GM23338 (cell line): ENCODE measurements around the gene SLC35F2. TPM values are rescaled to one million over a fixed set of nuclear protein-coding genes. Genes with fewer than 3 reads are reported as not detected.

Source experiments
- ATAC-seq: fragments of 200-7000 bp; cut with Tn5 transposase; 3 replicates; pipeline ENCODE4 v1.9.1; 2020
- DNase-seq: peaks from one replicate; pipeline ENCODE4 v3.0.0-alpha.2; 2015; ENCODE audit warnings: low spot score
- H2AFZ ChIP-seq: fragments of 200-600 bp; sonication (generic); 2 replicates; pipeline ENCODE4 v1.8.0; 2016; ENCODE audit warnings: antibody characterized with exemption, mild to moderate bottlenecking, moderate library complexity
- H3F3A ChIP-seq: fragments of 200-600 bp; sonication (generic); replicated peaks from 2 replicates; pipeline ENCODE4 v1.8.0; 2017; ENCODE audit warnings: antibody characterized with exemption, mixed run types, low read depth
- H3K27ac ChIP-seq: fragments of 200-600 bp; sonication (generic); 2 replicates; pipeline ENCODE4 v1.6.1; 2016; ENCODE audit warnings: low read depth
- H3K27me3 ChIP-seq: fragments of 200-600 bp; sonication (generic); 2 replicates; pipeline ENCODE4 v1.8.0; 2016; ENCODE audit warnings: mild to moderate bottlenecking, mixed run types, moderate library complexity; ENCODE audit not compliant: insufficient read depth
- H3K36me3 ChIP-seq: fragments of 200-600 bp; sonication (generic); 2 replicates; pipeline ENCODE4 v1.8.0; 2016; ENCODE audit warnings: mild to moderate bottlenecking; ENCODE audit not compliant: insufficient read depth
- H3K4me1 ChIP-seq: fragments of 200-600 bp; sonication (generic); 2 replicates; pipeline ENCODE4 v1.8.0; 2016; ENCODE audit warnings: mild to moderate bottlenecking, moderate library complexity; ENCODE audit not compliant: insufficient read depth
- H3K4me2 ChIP-seq: fragments of 200-600 bp; sonication (generic); 2 replicates; pipeline ENCODE4 v1.7.1; 2017; ENCODE audit warnings: mixed run types
- H3K4me3 ChIP-seq: fragments of 200-600 bp; sonication (generic); 2 replicates; pipeline ENCODE4 v1.6.1; 2016; ENCODE audit warnings: mixed run types
- H3K79me2 ChIP-seq: fragments of 200-600 bp; sonication (generic); replicated peaks from 2 replicates; pipeline ENCODE4 v1.8.0; 2017; ENCODE audit warnings: mild to moderate bottlenecking; ENCODE audit not compliant: insufficient read depth
- H3K9me2 ChIP-seq: fragments of 200-600 bp; sonication (generic); 2 replicates; pipeline ENCODE4 v1.8.0; 2017; ENCODE audit not compliant: insufficient read depth
- H4K20me1 ChIP-seq: fragments of 200-600 bp; sonication (generic); replicated peaks from 2 replicates; pipeline ENCODE4 v1.8.0; 2017; ENCODE audit warnings: mild to moderate bottlenecking; ENCODE audit not compliant: insufficient read depth
- H3K27ac Mint-ChIP-seq: 2 replicates; pipeline ENCODE4 v1.8.0; 2020; ENCODE audit warnings: inconsistent platforms, mild to moderate bottlenecking, moderate library complexity, mixed read lengths
- H3K27me3 Mint-ChIP-seq: 3 replicates; pipeline ENCODE4 v1.8.0; 2022; ENCODE audit warnings: low read depth, mild to moderate bottlenecking, moderate library complexity, mixed read lengths, inconsistent platforms; ENCODE audit not compliant: insufficient read depth, poor library complexity
- H3K36me3 Mint-ChIP-seq: 3 replicates; pipeline ENCODE4 v1.8.0; 2021; ENCODE audit warnings: low read depth, mild to moderate bottlenecking, inconsistent platforms, moderate library complexity, mixed read lengths
- H3K4me1 Mint-ChIP-seq: 3 replicates; pipeline ENCODE4 v1.8.0; 2020; ENCODE audit warnings: mild to moderate bottlenecking, inconsistent platforms, mixed read lengths
- H3K4me3 Mint-ChIP-seq: 3 replicates; pipeline ENCODE4 v1.8.0; 2021; ENCODE audit warnings: moderate library complexity, mild to moderate bottlenecking, inconsistent platforms, mixed read lengths
- H3K9me3 Mint-ChIP-seq: 3 replicates; pipeline ENCODE4 v1.8.0; 2020; ENCODE audit warnings: moderate library complexity, mild to moderate bottlenecking, inconsistent platforms, mixed read lengths
- CREB1 ChIP-seq: fragments of 250-450 bp; sonication (Bioruptor Pico); IDR thresholded peaks from 2 replicates; pipeline ENCODE4 v1.5.0; 2020; ENCODE audit warnings: low read depth, mild to moderate bottlenecking, moderate library complexity
- EZH2 ChIP-seq: fragments of 200-600 bp; sonication (generic); IDR thresholded peaks from one replicate; pipeline ENCODE4 v1.8.0; 2017; ENCODE audit warnings: antibody characterized with exemption, mild to moderate bottlenecking, low read depth; ENCODE audit not compliant: unreplicated experiment
- EZH2phosphoT487 ChIP-seq: fragments of 200-600 bp; sonication (generic); IDR thresholded peaks from one replicate; pipeline ENCODE4 v1.8.1; 2018; ENCODE audit warnings: antibody characterized with exemption; ENCODE audit not compliant: unreplicated experiment
- JUNB ChIP-seq: IDR thresholded peaks from one replicate; pipeline ENCODE4 v1.6.1; 2016; ENCODE audit warnings: antibody characterized with exemption; ENCODE audit not compliant: unreplicated experiment
- NANOG ChIP-seq: IDR thresholded peaks from 2 replicates; pipeline ENCODE4 v1.6.1; 2016; ENCODE audit warnings: antibody characterized with exemption, borderline replicate concordance
- POLR2AphosphoS5 ChIP-seq: IDR thresholded peaks from 2 replicates; pipeline ENCODE4 v1.6.1; 2016; ENCODE audit warnings: antibody characterized with exemption, low read depth
- STAT1 ChIP-seq: IDR thresholded peaks from one replicate; pipeline ENCODE4 v1.6.1; 2016; ENCODE audit warnings: antibody characterized with exemption; ENCODE audit not compliant: unreplicated experiment
- ZNF114 ChIP-seq: fragments of 250-450 bp; sonication (Bioruptor Pico); IDR thresholded peaks from 2 replicates; pipeline ENCODE4 v1.5.0; 2020; ENCODE audit warnings: mild to moderate bottlenecking, moderate library complexity
- ZNF331 ChIP-seq: fragments of 250-450 bp; sonication (Bioruptor Pico); IDR thresholded peaks from 2 replicates; pipeline ENCODE4 v1.5.0; 2020; ENCODE audit warnings: low read depth, mild to moderate bottlenecking, moderate library complexity
- polyA plus RNA-seq: library from polyadenylated mRNA; unstranded; fragments of >200 nt; fragmentation: Nextera tagmentation; extraction: Ambion mirVana; gene quantifications from 2 replicates; pipeline ENCODE4 v1.2.1, GENCODE V29; 2016
- total RNA-seq: library from RNA; depleted of rRNA; stranded (reverse); fragments of >200 nt; shearing (Covaris generic); gene quantifications from 2 replicates; pipeline ENCODE4 v1.2.3, GENCODE V29; 2014
- TF ChIP-seq, protein P1 (sequence below): IDR thresholded peaks from 2 replicates; pipeline ENCODE4 v1.6.1; 2016; ENCODE audit warnings: antibody characterized with exemption
- TF ChIP-seq, protein P2 (sequence below): fragments of 250-450 bp; sonication (Bioruptor Pico); IDR thresholded peaks from 2 replicates; pipeline ENCODE4 v1.5.0; 2020; ENCODE audit warnings: mild to moderate bottlenecking, moderate library complexity
- TF ChIP-seq, protein P3 (sequence below): IDR thresholded peaks from one replicate; pipeline ENCODE4 v1.6.1; 2018; ENCODE audit warnings: antibody characterized with exemption; ENCODE audit not compliant: unreplicated experiment

Gene SLC35F2
- total and polyA plus RNA-seq, 2 experiments from 2014 or later = 25.2 to 32.5 TPM

DNA sequence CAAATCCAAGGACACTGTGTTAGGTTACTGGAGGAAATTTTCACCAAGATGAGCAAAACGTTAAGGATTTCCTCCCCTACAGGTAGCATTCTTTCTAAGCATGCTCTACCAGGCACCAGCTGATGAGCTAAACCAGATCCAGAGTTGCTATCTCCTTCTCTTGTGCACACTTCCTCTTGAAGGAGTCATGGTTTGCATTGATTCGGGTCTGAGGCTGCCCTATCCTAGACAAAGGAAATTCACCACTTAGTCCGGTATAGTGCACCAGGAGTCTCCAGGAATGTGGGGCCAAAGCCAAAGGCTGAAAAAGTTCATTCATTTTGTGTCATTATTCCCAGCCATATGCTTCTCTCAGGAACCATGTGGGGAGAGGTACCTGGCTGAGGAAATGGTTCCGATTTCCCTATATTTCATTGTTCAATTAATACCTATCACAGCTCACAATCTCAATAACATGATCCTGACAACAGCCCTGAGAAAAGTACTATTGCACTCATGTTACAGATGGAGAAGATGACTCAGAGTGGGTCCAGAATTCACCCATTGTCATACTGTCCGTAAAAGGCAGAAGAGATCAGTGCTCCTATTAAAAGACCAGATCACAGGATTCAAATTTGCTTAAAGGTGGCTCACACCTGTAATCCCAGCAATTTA is 39.1 kb downstream of the SLC35F2 start:
- no peak overlapping the region for H3K4me2 ChIP-seq
- no peaks in the 10 kb centered on the region for H3K36me3 ChIP-seq
- Mint-ChIP-seq H3K27ac (no peak overlapping the region), H3K4me3 (no peak overlapping the region), H3K36me3 (no peaks in the 10 kb centered on the region; the same call in 2 of the 3 replicates), H3K9me3 (no peaks in the 10 kb centered on the region), H3K27me3 (no peaks in the 10 kb centered on the region), H3K4me1 (no peaks in the 10 kb centered on the region)
- no peak overlapping the region for H3K27ac ChIP-seq
- peaks cover 16% of the 10 kb centered on the region for H4K20me1 ChIP-seq
- DNase-seq (no peak), ATAC-seq (no peak)
- H3K9me2 ChIP-seq = no peaks in the 10 kb centered on the region
- no peaks in the 10 kb centered on the region for H3K4me1 ChIP-seq
- no peak overlapping the region for H3K4me3 ChIP-seq
- no peaks in the 10 kb centered on the region for H3F3A ChIP-seq
- peaks cover 26% of the 10 kb centered on the region for H3K79me2 ChIP-seq
- TF ChIP-seq JUNB (no peak), POLR2AphosphoS5 (no peak), STAT1 (no peak), ZNF114 (CRISPR knock-in tag) (no peak), EZH2 (no peak), ZNF331 (CRISPR knock-in tag) (no peak), CREB1 (CRISPR knock-in tag) (no peak), EZH2phosphoT487 (no peak), NANOG (no peak)
- TF ChIP-seq, protein P1, sequence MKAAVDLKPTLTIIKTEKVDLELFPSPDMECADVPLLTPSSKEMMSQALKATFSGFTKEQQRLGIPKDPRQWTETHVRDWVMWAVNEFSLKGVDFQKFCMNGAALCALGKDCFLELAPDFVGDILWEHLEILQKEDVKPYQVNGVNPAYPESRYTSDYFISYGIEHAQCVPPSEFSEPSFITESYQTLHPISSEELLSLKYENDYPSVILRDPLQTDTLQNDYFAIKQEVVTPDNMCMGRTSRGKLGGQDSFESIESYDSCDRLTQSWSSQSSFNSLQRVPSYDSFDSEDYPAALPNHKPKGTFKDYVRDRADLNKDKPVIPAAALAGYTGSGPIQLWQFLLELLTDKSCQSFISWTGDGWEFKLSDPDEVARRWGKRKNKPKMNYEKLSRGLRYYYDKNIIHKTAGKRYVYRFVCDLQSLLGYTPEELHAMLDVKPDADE = no peak
- TF ChIP-seq, protein P2, sequence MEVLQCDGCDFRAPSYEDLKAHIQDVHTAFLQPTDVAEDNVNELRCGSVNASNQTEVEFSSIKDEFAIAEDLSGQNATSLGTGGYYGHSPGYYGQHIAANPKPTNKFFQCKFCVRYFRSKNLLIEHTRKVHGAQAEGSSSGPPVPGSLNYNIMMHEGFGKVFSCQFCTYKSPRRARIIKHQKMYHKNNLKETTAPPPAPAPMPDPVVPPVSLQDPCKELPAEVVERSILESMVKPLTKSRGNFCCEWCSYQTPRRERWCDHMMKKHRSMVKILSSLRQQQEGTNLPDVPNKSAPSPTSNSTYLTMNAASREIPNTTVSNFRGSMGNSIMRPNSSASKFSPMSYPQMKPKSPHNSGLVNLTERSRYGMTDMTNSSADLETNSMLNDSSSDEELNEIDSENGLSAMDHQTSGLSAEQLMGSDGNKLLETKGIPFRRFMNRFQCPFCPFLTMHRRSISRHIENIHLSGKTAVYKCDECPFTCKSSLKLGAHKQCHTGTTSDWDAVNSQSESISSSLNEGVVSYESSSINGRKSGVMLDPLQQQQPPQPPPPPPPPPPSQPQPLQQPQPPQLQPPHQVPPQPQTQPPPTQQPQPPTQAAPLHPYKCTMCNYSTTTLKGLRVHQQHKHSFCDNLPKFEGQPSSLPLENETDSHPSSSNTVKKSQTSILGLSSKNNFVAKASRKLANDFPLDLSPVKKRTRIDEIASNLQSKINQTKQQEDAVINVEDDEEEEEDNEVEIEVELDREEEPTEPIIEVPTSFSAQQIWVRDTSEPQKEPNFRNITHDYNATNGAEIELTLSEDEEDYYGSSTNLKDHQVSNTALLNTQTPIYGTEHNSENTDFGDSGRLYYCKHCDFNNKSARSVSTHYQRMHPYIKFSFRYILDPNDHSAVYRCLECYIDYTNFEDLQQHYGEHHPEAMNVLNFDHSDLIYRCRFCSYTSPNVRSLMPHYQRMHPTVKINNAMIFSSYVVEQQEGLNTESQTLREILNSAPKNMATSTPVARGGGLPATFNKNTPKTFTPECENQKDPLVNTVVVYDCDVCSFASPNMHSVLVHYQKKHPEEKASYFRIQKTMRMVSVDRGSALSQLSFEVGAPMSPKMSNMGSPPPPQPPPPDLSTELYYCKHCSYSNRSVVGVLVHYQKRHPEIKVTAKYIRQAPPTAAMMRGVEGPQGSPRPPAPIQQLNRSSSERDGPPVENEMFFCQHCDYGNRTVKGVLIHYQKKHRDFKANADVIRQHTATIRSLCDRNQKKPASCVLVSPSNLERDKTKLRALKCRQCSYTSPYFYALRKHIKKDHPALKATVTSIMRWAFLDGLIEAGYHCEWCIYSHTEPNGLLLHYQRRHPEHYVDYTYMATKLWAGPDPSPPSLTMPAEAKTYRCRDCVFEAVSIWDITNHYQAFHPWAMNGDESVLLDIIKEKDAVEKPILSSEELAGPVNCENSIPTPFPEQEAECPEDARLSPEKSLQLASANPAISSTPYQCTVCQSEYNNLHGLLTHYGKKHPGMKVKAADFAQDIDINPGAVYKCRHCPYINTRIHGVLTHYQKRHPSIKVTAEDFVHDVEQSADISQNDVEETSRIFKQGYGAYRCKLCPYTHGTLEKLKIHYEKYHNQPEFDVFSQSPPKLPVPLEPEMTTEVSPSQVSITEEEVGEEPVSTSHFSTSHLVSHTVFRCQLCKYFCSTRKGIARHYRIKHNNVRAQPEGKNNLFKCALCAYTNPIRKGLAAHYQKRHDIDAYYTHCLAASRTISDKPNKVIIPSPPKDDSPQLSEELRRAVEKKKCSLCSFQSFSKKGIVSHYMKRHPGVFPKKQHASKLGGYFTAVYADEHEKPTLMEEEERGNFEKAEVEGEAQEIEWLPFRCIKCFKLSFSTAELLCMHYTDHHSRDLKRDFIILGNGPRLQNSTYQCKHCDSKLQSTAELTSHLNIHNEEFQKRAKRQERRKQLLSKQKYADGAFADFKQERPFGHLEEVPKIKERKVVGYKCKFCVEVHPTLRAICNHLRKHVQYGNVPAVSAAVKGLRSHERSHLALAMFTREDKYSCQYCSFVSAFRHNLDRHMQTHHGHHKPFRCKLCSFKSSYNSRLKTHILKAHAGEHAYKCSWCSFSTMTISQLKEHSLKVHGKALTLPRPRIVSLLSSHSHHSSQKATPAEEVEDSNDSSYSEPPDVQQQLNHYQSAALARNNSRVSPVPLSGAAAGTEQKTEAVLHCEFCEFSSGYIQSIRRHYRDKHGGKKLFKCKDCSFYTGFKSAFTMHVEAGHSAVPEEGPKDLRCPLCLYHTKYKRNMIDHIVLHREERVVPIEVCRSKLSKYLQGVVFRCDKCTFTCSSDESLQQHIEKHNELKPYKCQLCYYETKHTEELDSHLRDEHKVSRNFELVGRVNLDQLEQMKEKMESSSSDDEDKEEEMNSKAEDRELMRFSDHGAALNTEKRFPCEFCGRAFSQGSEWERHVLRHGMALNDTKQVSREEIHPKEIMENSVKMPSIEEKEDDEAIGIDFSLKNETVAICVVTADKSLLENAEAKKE (CRISPR knock-in tag) = no peak
- TF ChIP-seq, protein P3, sequence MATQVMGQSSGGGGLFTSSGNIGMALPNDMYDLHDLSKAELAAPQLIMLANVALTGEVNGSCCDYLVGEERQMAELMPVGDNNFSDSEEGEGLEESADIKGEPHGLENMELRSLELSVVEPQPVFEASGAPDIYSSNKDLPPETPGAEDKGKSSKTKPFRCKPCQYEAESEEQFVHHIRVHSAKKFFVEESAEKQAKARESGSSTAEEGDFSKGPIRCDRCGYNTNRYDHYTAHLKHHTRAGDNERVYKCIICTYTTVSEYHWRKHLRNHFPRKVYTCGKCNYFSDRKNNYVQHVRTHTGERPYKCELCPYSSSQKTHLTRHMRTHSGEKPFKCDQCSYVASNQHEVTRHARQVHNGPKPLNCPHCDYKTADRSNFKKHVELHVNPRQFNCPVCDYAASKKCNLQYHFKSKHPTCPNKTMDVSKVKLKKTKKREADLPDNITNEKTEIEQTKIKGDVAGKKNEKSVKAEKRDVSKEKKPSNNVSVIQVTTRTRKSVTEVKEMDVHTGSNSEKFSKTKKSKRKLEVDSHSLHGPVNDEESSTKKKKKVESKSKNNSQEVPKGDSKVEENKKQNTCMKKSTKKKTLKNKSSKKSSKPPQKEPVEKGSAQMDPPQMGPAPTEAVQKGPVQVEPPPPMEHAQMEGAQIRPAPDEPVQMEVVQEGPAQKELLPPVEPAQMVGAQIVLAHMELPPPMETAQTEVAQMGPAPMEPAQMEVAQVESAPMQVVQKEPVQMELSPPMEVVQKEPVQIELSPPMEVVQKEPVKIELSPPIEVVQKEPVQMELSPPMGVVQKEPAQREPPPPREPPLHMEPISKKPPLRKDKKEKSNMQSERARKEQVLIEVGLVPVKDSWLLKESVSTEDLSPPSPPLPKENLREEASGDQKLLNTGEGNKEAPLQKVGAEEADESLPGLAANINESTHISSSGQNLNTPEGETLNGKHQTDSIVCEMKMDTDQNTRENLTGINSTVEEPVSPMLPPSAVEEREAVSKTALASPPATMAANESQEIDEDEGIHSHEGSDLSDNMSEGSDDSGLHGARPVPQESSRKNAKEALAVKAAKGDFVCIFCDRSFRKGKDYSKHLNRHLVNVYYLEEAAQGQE = no peak
- H3K27me3 ChIP-seq = no peaks in the 10 kb centered on the region
- no peak overlapping the region for H2AFZ ChIP-seq
